CD4-positive, alpha-beta memory T cell (primary cell): ENCODE data around the gene C9orf152. TPM values are rescaled to one million over a fixed set of nuclear protein-coding genes. Genes with fewer than 3 reads are reported as not detected.

Experiments used
- CTCF ChIA-PET: fragments of 350-600 bp; sonication (Branson Sonifier 250); formaldehyde crosslinking; loops from one replicate; lab custom pipeline; 2021; ENCODE audit warnings: inconsistent platforms; ENCODE audit not compliant: partially characterized antibody; lab: Charles Lee
- POLR2A ChIA-PET: fragments of 350-600 bp; sonication (Branson Sonifier 250); formaldehyde crosslinking; loops from one replicate; lab custom pipeline; 2021; ENCODE audit not compliant: partially characterized antibody; lab: Charles Lee
- DNase-seq, 5 donors: peaks; one replicate each; pipeline versions ENCODE4 v3.0.0 to v3.0.0-alpha.2; 2020 to 2022; ENCODE audit warnings: mixed read lengths in 1 of 5
- H3K27ac ChIP-seq: one replicate; pipeline ENCODE4 v1.7.0; 2013; ENCODE audit warnings: low read depth, low read length
- H3K27me3 ChIP-seq: 2 replicates; pipeline ENCODE4 v1.7.0; 2013; ENCODE audit warnings: mild to moderate bottlenecking, low read length, moderate library complexity; ENCODE audit not compliant: insufficient read depth
- H3K36me3 ChIP-seq: 2 replicates; pipeline ENCODE4 v1.7.0; 2013; ENCODE audit warnings: mild to moderate bottlenecking, low read length, moderate library complexity; ENCODE audit not compliant: insufficient read depth
- H3K4me1 ChIP-seq: 2 replicates; pipeline ENCODE4 v1.7.0; 2013; ENCODE audit warnings: mild to moderate bottlenecking, low read length, moderate library complexity; ENCODE audit not compliant: insufficient read depth
- H3K4me3 ChIP-seq, 2 donors: one replicate each; pipeline ENCODE4 v1.7.0; 2013; ENCODE audit warnings: low read length in 2 of 2, mild to moderate bottlenecking in 1 of 2
- H3K9me3 ChIP-seq, 2 donors: one replicate each; pipeline ENCODE4 v1.7.0; 2013; ENCODE audit warnings: low read length in 2 of 2, control low read depth in 1 of 2; ENCODE audit not compliant: control insufficient read depth in 1 of 2
- H3K27ac Mint-ChIP-seq, 7 donors: one replicate each; pipeline ENCODE4 v1.8.0; 2020 to 2021; ENCODE audit warnings: mixed read lengths in 7 of 7, mild to moderate bottlenecking in 6 of 7, inconsistent platforms in 3 of 7, moderate library complexity in 3 of 7
- H3K27me3 Mint-ChIP-seq, 2 donors: one replicate each; pipeline ENCODE4 v1.8.0; 2020 to 2021; ENCODE audit warnings: mixed read lengths in 2 of 2
- H3K36me3 Mint-ChIP-seq, 2 donors: one replicate each; pipeline ENCODE4 v1.8.0; 2020 to 2021; ENCODE audit warnings: mixed read lengths in 2 of 2, inconsistent platforms in 1 of 2, mild to moderate bottlenecking in 1 of 2
- H3K4me1 Mint-ChIP-seq, 4 donors: one replicate each; pipeline ENCODE4 v1.8.0; 2020 to 2021; ENCODE audit warnings: mixed read lengths in 4 of 4, mild to moderate bottlenecking in 1 of 4
- H3K4me3 Mint-ChIP-seq, 8 donors: one replicate each; pipeline ENCODE4 v1.8.0; 2020 to 2021; ENCODE audit warnings: mixed read lengths in 8 of 8, mild to moderate bottlenecking in 7 of 8, moderate library complexity in 6 of 8, inconsistent platforms in 3 of 8
- H3K9me3 Mint-ChIP-seq, 8 donors: one replicate each; pipeline ENCODE4 v1.8.0; 2020 to 2021; ENCODE audit warnings: mixed read lengths in 8 of 8, mild to moderate bottlenecking in 5 of 8, inconsistent platforms in 3 of 8, moderate library complexity in 1 of 8
- intact Hi-C: fragments of 100-400 bp; cut with micrococcal nuclease; formaldehyde crosslinking; loops from one replicate; pipeline ENCODE4 v1.15.1; 2023
- polyA plus RNA-seq, 2 donors: library from polyadenylated mRNA; unstranded; fragments of 300-500 nt; fragmentation: Illumina TruSeq; gene quantifications; one replicate each; pipeline ENCODE4 v1.2.3, GENCODE V29; 2021
- total RNA-seq, 2 experiments: library from RNA; stranded (reverse); gene quantifications; one replicate each; pipeline ENCODE4 v1.2.3, GENCODE V29; 2021

Gene C9orf152
- total and polyA plus RNA-seq, 4 experiments from 2014 or later: not detected

DNA sequence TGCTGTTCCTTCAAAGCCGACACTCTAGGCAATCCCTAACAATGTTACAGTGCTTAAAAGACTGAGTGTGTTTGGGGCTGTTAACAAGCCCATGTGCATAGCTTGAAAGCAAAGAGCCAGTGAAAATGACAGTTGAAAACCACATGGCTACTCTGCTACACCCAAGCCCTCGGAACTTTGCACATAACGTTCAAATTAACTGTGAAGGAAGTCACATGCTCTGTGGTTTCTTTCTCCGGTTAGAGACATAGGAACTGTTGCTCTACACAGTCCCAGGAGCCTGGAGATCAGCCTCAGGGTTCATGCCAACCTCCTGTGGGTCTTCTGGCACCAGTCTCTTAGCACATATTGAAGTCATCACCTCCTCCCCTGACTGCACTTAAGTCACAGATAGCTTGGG is 51.1 kb downstream of the C9orf152 start:
- H3K27me3 Mint-ChIP-seq: no peaks in the 10 kb centered on the region
- H3K36me3 Mint-ChIP-seq: peaks cover 0 to 12% of the 10 kb centered on the region in 2 donors
- H3K4me3 ChIP-seq: no peak overlapping the region
- no peaks in the 10 kb centered on the region for H3K27me3 ChIP-seq
- H3K27ac ChIP-seq: peak overlapping the region; percentile 1
- no peaks in the 10 kb centered on the region for H3K36me3 ChIP-seq
- peak overlapping the region in 7 of 8 donors; percentile 36 to 74 (median 60) for H3K4me3 Mint-ChIP-seq
- CTCF ChIA-PET: interaction anchor here (1.0 to 2.2 kb wide), 6 partner anchors 8 to 253 kb away, joined by 3 to 8 read pairs (median 4); no protein-coding TSS in a partner anchor
- POLR2A ChIA-PET: interaction anchor here (1.3 to 1.5 kb wide), 2 partner anchors 9 to 243 kb away, joined by 3 to 17 read pairs; no protein-coding TSS in a partner anchor
- H3K27ac Mint-ChIP-seq: peak overlapping the region in 6 of 7 donors; percentile 19 to 80 (median 58)
- H3K9me3 ChIP-seq: no peaks in the 10 kb centered on the region
- peaks cover 54% of the 10 kb centered on the region for H3K4me1 ChIP-seq
- DNase-seq: peak; percentile 45 to 58 (median 54)
- peaks cover 27 to 70% (median 57%) of the 10 kb centered on the region in 4 donors for H3K4me1 Mint-ChIP-seq
- intact Hi-C loops: loop anchor here (10.0 kb wide), 2 partner anchors 98 to 582 kb away; partner anchors contain the start of gene TXN
- no peaks in the 10 kb centered on the region for H3K9me3 Mint-ChIP-seq

DNA sequence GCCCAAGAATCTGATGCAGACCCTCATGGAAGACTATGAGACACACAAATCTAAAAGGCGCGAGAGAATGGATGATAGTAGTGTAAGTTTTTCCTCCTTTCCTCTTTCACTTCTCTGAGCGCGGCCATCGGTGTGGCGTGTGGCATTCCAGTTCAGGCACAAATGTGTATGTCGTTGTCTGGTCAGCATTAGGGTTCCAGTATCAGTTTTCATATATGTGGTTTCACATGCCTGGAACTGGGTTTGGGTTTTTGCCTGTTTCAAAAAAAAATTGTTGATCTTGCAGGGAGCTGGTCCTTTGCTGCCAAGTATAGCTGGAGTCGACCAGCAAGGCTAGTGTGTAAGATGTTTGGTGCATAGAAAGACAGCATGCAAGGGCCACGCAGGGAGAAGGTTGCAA is 51.5 kb downstream of the C9orf152 start:
- Mint-ChIP-seq H3K36me3 (peaks cover 0 to 12% of the 10 kb centered on the region in 2 donors), H3K9me3 (no peaks in the 10 kb centered on the region), H3K27me3 (no peaks in the 10 kb centered on the region), H3K27ac (peak overlapping the region in 5 of 7 donors; percentile 19 to 64 (median 45)), H3K4me1 (peaks cover 26 to 66% (median 53%) of the 10 kb centered on the region in 4 donors), H3K4me3 (peak overlapping the region in 7 of 8 donors; percentile 35 to 74 (median 59))
- Histone ChIP-seq H3K9me3 (no peaks in the 10 kb centered on the region), H3K27me3 (no peaks in the 10 kb centered on the region), H3K4me3 (no peak overlapping the region), H3K4me1 (peaks cover 49% of the 10 kb centered on the region), H3K27ac (no peak overlapping the region), H3K36me3 (no peaks in the 10 kb centered on the region)
- CTCF ChIA-PET: interaction anchor here (1.0 to 2.2 kb wide), 6 partner anchors 9 to 253 kb away, joined by 3 to 8 read pairs (median 4); no protein-coding TSS in a partner anchor
- intact Hi-C loops: loop anchor here (10.0 kb wide), 2 partner anchors 98 to 582 kb away; partner anchors contain the start of gene TXN
- DNase-seq: no peak
- POLR2A ChIA-PET: interaction anchor here (1.3 to 1.5 kb wide), 2 partner anchors 9 to 243 kb away, joined by 3 to 17 read pairs; no protein-coding TSS in a partner anchor

DNA sequence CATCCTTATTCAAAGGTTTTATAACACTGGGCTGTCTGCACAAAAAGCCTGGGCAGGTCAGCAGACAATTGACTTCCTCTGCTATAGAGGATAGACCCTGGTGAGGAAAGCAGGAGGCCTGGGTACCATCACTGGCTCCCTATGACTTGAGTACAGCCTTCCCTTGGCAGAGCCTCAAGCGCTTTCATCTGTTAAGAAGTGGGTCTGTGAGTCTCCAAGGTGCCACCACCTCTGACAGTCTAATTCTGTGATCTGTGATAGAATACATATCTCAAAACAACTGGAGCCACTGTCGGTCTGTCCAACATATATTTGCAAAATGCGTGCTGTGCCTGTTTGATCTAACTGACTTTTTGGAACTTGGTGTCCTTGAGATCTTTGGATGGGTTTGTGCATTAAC is 52.2 kb downstream of the C9orf152 start:
- Mint-ChIP-seq H3K9me3 (no peaks in the 10 kb centered on the region), H3K27ac (peak overlapping the region in 3 of 7 donors; percentile 45 to 64 (median 45)), H3K4me3 (peak overlapping the region in 1 of 8 donors; percentile 67), H3K27me3 (no peaks in the 10 kb centered on the region), H3K4me1 (peaks cover 27 to 66% (median 52%) of the 10 kb centered on the region in 4 donors), H3K36me3 (peaks cover 0 to 8% of the 10 kb centered on the region in 2 donors)
- H3K36me3 ChIP-seq: no peaks in the 10 kb centered on the region
- H3K4me3 ChIP-seq: no peak overlapping the region
- ChIA-PET POLR2A (no interaction called here), CTCF (interaction anchor here (1.0 to 1.6 kb wide), 2 partner anchors 25 to 62 kb away, joined by 3 to 4 read pairs; no protein-coding TSS in a partner anchor)
- intact Hi-C loops: loop anchor here (10.0 kb wide), 2 partner anchors 99 to 581 kb away; partner anchors contain the start of gene TXN
- no peaks in the 10 kb centered on the region for H3K9me3 ChIP-seq
- no peaks in the 10 kb centered on the region for H3K27me3 ChIP-seq
- peaks cover 42% of the 10 kb centered on the region for H3K4me1 ChIP-seq
- no peak for DNase-seq
- no peak overlapping the region for H3K27ac ChIP-seq

DNA sequence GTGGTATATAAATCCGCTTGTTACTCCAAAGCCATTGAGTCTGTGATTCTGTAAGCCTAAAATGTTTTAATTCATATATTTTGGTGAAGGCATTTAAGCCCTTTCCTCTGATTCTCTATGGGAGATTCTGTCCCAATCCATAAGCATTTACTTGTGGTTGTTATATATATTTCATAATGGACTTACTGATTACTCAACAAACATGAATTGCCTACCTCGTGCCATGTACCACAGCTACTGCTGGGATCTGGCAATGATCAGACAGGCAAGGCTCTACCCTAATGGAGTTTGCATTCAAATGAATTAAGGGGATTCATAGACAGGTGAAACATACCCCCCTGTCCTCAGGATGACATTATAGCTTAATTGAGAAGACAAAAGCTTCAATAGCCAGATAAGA is 54.5 kb downstream of the C9orf152 start:
- CTCF ChIA-PET: interaction anchor here (0.8 to 8.0 kb wide), 5 partner anchors 9 to 250 kb away, joined by 3 to 98 read pairs (median 4); no protein-coding TSS in a partner anchor
- intact Hi-C loops: loop anchor here (1.0 to 10.0 kb wide), 5 partner anchors 95 to 579 kb away; partner anchors contain the start of gene TXN
- H3K4me1 Mint-ChIP-seq: peaks cover 38 to 81% (median 61%) of the 10 kb centered on the region in 4 donors
- H3K27me3 ChIP-seq: no peaks in the 10 kb centered on the region
- H3K4me3 Mint-ChIP-seq: no peak overlapping the region
- H3K9me3 Mint-ChIP-seq: no peaks in the 10 kb centered on the region
- H3K27ac ChIP-seq: no peak overlapping the region
- no peaks in the 10 kb centered on the region for H3K36me3 ChIP-seq
- H3K4me3 ChIP-seq: no peak overlapping the region
- peak overlapping the region in 1 of 7 donors; percentile 72 for H3K27ac Mint-ChIP-seq
- DNase-seq: no peak
- peaks cover 0 to 1% of the 10 kb centered on the region in 2 donors for H3K36me3 Mint-ChIP-seq
- H3K9me3 ChIP-seq: no peaks in the 10 kb centered on the region
- POLR2A ChIA-PET: no interaction called here
- peaks cover 54% of the 10 kb centered on the region for H3K4me1 ChIP-seq
- H3K27me3 Mint-ChIP-seq: no peaks in the 10 kb centered on the region

DNA sequence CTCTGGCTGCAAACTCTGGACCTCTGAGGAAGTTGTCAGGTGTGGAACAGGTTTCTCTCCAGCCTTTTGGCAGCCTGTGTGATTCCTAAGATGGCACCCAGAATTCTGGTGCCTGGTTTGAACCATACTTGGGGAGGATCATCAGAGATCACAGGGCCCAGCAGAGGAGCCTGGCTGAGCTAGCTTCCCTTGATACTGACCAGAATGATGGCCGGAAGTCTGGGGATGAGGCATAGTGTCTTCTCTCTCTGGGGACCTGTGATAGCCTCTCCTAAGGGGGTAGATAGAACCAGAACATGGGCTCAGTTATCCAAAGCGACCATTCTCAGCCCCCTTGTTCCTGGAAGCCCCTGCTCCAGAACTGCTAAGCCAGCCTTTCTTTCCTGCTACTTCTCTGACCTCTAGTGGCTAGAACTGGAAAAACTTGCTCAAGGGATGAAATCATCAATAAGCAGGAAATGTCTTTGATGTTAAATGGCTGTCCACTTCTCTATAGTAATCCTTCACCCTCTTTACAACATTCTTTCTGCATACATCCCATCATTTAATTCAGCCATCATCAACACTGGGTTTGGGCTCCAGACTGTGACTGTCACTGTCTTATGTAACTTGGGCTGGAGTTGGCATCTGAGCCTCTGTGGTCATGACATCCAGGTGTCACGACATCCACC is 55.1 kb downstream of the C9orf152 start:
- ChIA-PET CTCF (interaction anchor here (1.0 to 8.0 kb wide), 9 partner anchors 8 to 578 kb away, joined by 3 to 98 read pairs (median 3); no protein-coding TSS in a partner anchor), POLR2A (no interaction called here)
- Mint-ChIP-seq H3K4me3 (no peak overlapping the region), H3K4me1 (peaks cover 39 to 81% (median 62%) of the 10 kb centered on the region in 4 donors), H3K36me3 (peaks cover 0 to 2% of the 10 kb centered on the region in 2 donors), H3K9me3 (no peaks in the 10 kb centered on the region), H3K27me3 (no peaks in the 10 kb centered on the region), H3K27ac (peak overlapping the region in 2 of 7 donors; percentile 49 to 72)
- intact Hi-C loops: loop anchor here (1.0 to 10.0 kb wide), 5 partner anchors 94 to 578 kb away; partner anchors contain the start of gene TXN
- DNase-seq: peak in 4 of 5 donors; percentile 20 to 34 (median 30)
- Histone ChIP-seq H3K27me3 (no peaks in the 10 kb centered on the region), H3K4me1 (peaks cover 54% of the 10 kb centered on the region), H3K27ac (no peak overlapping the region), H3K4me3 (no peak overlapping the region), H3K36me3 (no peaks in the 10 kb centered on the region), H3K9me3 (no peaks in the 10 kb centered on the region)

Other genes starting within 250 kb of the C9orf152 start
- gene TXN, start 48.3 kb upstream of the C9orf152 start, total RNA-seq: 10 to 100 TPM; 45.6 to 47.9 TPM
- 100 to 1,000 TPM; 196 to 267 TPM for gene TXN, start 48.3 kb upstream of the C9orf152 start, polyA plus RNA-seq
- not detected for gene TXNDC8, start 129.7 kb upstream of the C9orf152 start, total RNA-seq
- gene TXNDC8, start 129.7 kb upstream of the C9orf152 start, polyA plus RNA-seq: not detected